ENCODE measurements around the gene NRP1. TPM values are rescaled to one million over a fixed set of nuclear protein-coding genes. Genes with fewer than 3 reads are reported as not detected.

NRP1 gene
- polyA plus RNA-seq, 1 of the 3 experiments (the other 2 are of a cell fraction) = 129 TPM

GRCh38 chr10:33183655-33184054, 150.8 kb downstream of the NRP1 start:
- peaks cover 0 to 2% of the 10 kb centered on the region in 2 experiments; a peak in 1 of 4 replicates for H3K4me1 ChIP-seq (ENCODE audit: control insufficient read depth in 1 of 2, insufficient read depth in 2 of 2, low read depth in 1 of 2, low read length in 1 of 2)
- H3K27me3 ChIP-seq (ENCODE audit: insufficient read depth) = no peaks in the 10 kb centered on the region
- CTCF ChIA-PET = interaction anchor here (2.7 kb wide), 1 partner anchor 9 kb away, joined by 14 read pairs; no protein-coding TSS in a partner anchor
- no peaks in the 10 kb centered on the region for H3K9me2 ChIP-seq
- H3K9ac ChIP-seq = no peak overlapping the region
- H3K4me2 ChIP-seq = no peak overlapping the region
- no peaks in the 10 kb centered on the region for H4K20me1 ChIP-seq (ENCODE audit: insufficient read depth)
- TF ChIP-seq POLR2AphosphoS5 (IDR thresholded peaks at IDR 0.05; ENCODE audit: low read depth, low read length) (no peak), FOSL2 (IDR thresholded peaks at IDR 0.05; ENCODE audit: borderline replicate concordance, low read depth) (no peak), RCOR1 (IDR thresholded peaks at IDR 0.05; ENCODE audit: low read length) (no peak), EP300 (IDR thresholded peaks at IDR 0.05; ENCODE audit: borderline replicate concordance in 1 of 2, low read depth in 1 of 2, low read length in 1 of 2) (no peak), JUND (IDR thresholded peaks at IDR 0.05) (no peak), TCF12 (IDR thresholded peaks at IDR 0.05) (no peak), EZH2phosphoT487 (IDR thresholded peaks at IDR 0.05; ENCODE audit: borderline replicate concordance, low read depth) (no peak), GABPA (IDR thresholded peaks at IDR 0.05; ENCODE audit: low read depth) (no peak), RAD21 (IDR thresholded peaks at IDR 0.05; ENCODE audit: low read length) (no peak), CTCF (IDR thresholded peaks at IDR 0.05) (no peak)
- TF ChIP-seq, protein P1, sequence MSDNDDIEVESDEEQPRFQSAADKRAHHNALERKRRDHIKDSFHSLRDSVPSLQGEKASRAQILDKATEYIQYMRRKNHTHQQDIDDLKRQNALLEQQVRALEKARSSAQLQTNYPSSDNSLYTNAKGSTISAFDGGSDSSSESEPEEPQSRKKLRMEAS (IDR thresholded peaks at IDR 0.05; ENCODE audit: low read depth) = no peak
- H3K4me3 ChIP-seq (ENCODE audit: low read depth in 2 of 2, low read length in 1 of 2) = no peak overlapping the region
- H3K79me2 ChIP-seq (ENCODE audit: insufficient read depth) = no peaks in the 10 kb centered on the region
- H3K36me3 ChIP-seq (replicated peaks in 1 of 2; ENCODE audit: control insufficient read depth in 1 of 2, insufficient read depth in 2 of 2, low read length in 1 of 2) = peaks cover 39 to 72% of the 10 kb centered on the region in 2 experiments
- DNase-seq = no peak
- peaks cover 2% of the 10 kb centered on the region for H3F3A ChIP-seq (replicated peaks; ENCODE audit: insufficient read depth)
- POLR2A ChIA-PET = no interaction called here
- no peak overlapping the region for H2AFZ ChIP-seq (ENCODE audit: low read depth)
- H3K9me3 ChIP-seq = no peaks in the 10 kb centered on the region
- 94% methylated on average over 1 of the region's 1 CpG for WGBS (ENCODE audit: low lambda C conversion rate)
- H3K27ac ChIP-seq (ENCODE audit: low read depth in 2 of 2, low read length in 1 of 2) = no peak overlapping the region

DNA sequence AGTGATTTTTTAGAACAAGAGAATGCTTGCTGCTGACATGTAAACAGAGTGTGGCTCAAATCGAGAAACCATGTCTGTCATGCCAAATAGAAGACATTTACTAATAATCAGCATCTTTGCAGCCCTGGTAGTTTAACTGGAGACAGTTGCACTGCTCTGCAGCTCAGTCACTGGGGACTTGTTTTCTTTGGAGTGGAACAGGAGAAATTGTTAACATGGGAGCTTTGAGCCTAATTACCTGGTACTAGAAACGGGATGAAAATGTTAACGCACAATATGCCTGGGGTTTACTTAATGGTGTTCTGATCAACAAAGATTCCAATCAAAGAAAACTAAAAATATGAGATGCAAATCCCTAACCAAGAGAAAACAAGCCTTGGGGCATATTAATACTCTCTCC, 153.5 kb downstream of the NRP1 start:
- Histone ChIP-seq H4K20me1 (ENCODE audit: insufficient read depth) (no peaks in the 10 kb centered on the region), H3K4me2 (no peak overlapping the region), H3K36me3 (replicated peaks in 1 of 2; ENCODE audit: control insufficient read depth in 1 of 2, insufficient read depth in 2 of 2, low read length in 1 of 2) (peaks cover 38 to 78% of the 10 kb centered on the region in 2 experiments), H3K79me2 (ENCODE audit: insufficient read depth) (no peaks in the 10 kb centered on the region), H3F3A (replicated peaks; ENCODE audit: insufficient read depth) (peaks cover 21% of the 10 kb centered on the region), H3K9me3 (no peaks in the 10 kb centered on the region), H2AFZ (ENCODE audit: low read depth) (no peak overlapping the region), H3K9me2 (no peaks in the 10 kb centered on the region), H3K27me3 (ENCODE audit: insufficient read depth) (no peaks in the 10 kb centered on the region), H3K4me1 (ENCODE audit: control insufficient read depth in 1 of 2, insufficient read depth in 2 of 2, low read depth in 1 of 2, low read length in 1 of 2) (peaks cover 0 to 16% of the 10 kb centered on the region in 2 experiments; a peak in 2 of 4 replicates), H3K27ac (ENCODE audit: low read depth in 2 of 2, low read length in 1 of 2) (no peak overlapping the region; a peak in 1 of 4 replicates), H3K4me3 (ENCODE audit: low read depth in 2 of 2, low read length in 1 of 2) (no peak overlapping the region), H3K9ac (no peak overlapping the region)
- CTCF ChIA-PET = interaction anchor here (1.1 to 1.2 kb wide), 2 partner anchors 12 to 1457 kb away, joined by 3 to 6 read pairs; no protein-coding TSS in a partner anchor
- 84% methylated on average over 3 of the region's 3 CpGs for WGBS (ENCODE audit: low lambda C conversion rate)
- TF ChIP-seq YY1 (IDR thresholded peaks at IDR 0.05; ENCODE audit: low read depth) (no peak), SMC3 (IDR thresholded peaks at IDR 0.05; ENCODE audit: low read depth, low read length) (no peak), NFIC (IDR thresholded peaks at IDR 0.05; ENCODE audit: borderline replicate concordance) (no peak), MEF2A (IDR thresholded peaks at IDR 0.05; ENCODE audit: borderline replicate concordance, low read depth) (no peak), MXI1 (IDR thresholded peaks at IDR 0.05; ENCODE audit: low read depth, low read length) (no peak), RXRA (IDR thresholded peaks at IDR 0.05; ENCODE audit: borderline replicate concordance, low read depth) (no peak), RAD21 (IDR thresholded peaks at IDR 0.05; ENCODE audit: low read length) (no peak)
- TF ChIP-seq, protein P1 (IDR thresholded peaks at IDR 0.05; ENCODE audit: low read depth) = no peak
- no peak for DNase-seq
- POLR2A ChIA-PET = no interaction called here

Data from SK-N-SH (cell line).